IMR-90 (cell line): ENCODE data around the gene CACNA1F. TPM values are rescaled to one million over a fixed set of nuclear protein-coding genes. Genes with fewer than 3 reads are reported as not detected.

Experiments
- ATAC-seq: fragments of 200-7000 bp; cut with Tn5 transposase; 2 replicates; pipeline ENCODE4 v1.9.1; 2020; ENCODE audit warnings: low read depth, mild to moderate bottlenecking, moderate library complexity
- BruUV-seq: library from RNA; stranded (reverse); fragments of 400-500 nt; replicated peaks from 2 replicates; lab custom pipeline; 2021; lab: Mats Ljungman, UMichigan
- CTCF ChIA-PET: fragments of 300-600 bp; formaldehyde crosslinking; extraction: SDS; loops from one replicate; lab custom pipeline; 2021; ENCODE audit warnings: antibody characterized with exemption; lab: Yijun Ruan, JAX
- POLR2A ChIA-PET: fragments of 300-600 bp; sonication (Branson Sonifier 250); formaldehyde crosslinking; loops from one replicate; lab custom pipeline; 2022; ENCODE audit warnings: antibody characterized with exemption; ENCODE audit not compliant: unreplicated experiment; lab: Charles Lee
- DNase-seq: peaks from one replicate; pipeline ENCODE4 v3.0.0; 2013
- H2AFZ ChIP-seq: replicated peaks from 2 replicates; pipeline ENCODE3; 2013; ENCODE audit warnings: low read length, mild to moderate bottlenecking; ENCODE audit not compliant: poor library complexity
- H2AK5ac ChIP-seq: 2 replicates; pipeline ENCODE4 v1.6.1; 2013; ENCODE audit warnings: low read depth, low read length, inconsistent platforms
- H2AK9ac ChIP-seq: replicated peaks from 2 replicates; pipeline ENCODE3; 2013; ENCODE audit warnings: mild to moderate bottlenecking, low read depth, low read length, moderate library complexity; ENCODE audit not compliant: poor library complexity
- H2BK120ac ChIP-seq: 2 replicates; pipeline ENCODE4 v1.6.1; 2013; ENCODE audit warnings: low read depth, low read length, inconsistent platforms
- H2BK15ac ChIP-seq: 3 replicates; pipeline ENCODE4 v1.6.1; 2013; ENCODE audit warnings: low read depth, low read length, inconsistent platforms
- H2BK20ac ChIP-seq: 2 replicates; pipeline ENCODE4 v1.6.1; 2013; ENCODE audit warnings: low read depth, mild to moderate bottlenecking, inconsistent platforms, low read length, moderate library complexity
- H2BK5ac ChIP-seq: 2 replicates; pipeline ENCODE4 v1.6.1; 2013; ENCODE audit warnings: mild to moderate bottlenecking, low read depth, low read length, inconsistent platforms; ENCODE audit not compliant: poor library complexity, severe bottlenecking
- H3K14ac ChIP-seq: replicated peaks from 2 replicates; pipeline ENCODE4 v1.6.1; 2013; ENCODE audit warnings: low read depth, low read length, inconsistent platforms
- H3K18ac ChIP-seq: 2 replicates; pipeline ENCODE4 v1.6.1; 2013; ENCODE audit warnings: low read depth, low read length, control low read depth
- H3K23ac ChIP-seq: 2 replicates; pipeline ENCODE4 v1.6.1; 2013; ENCODE audit warnings: low read depth, low read length, inconsistent platforms
- H3K27ac ChIP-seq: 2 replicates; pipeline ENCODE4 v1.5.1; 2013; ENCODE audit warnings: mild to moderate bottlenecking, control low read depth, low read length; ENCODE audit not compliant: insufficient read depth
- H3K27me3 ChIP-seq: 2 replicates; pipeline ENCODE4 v1.6.1; 2013; ENCODE audit warnings: low read length; ENCODE audit not compliant: control insufficient read depth, insufficient read depth
- H3K36me3 ChIP-seq: 2 replicates; pipeline ENCODE4 v1.6.1; 2013; ENCODE audit warnings: low read length, mixed read lengths; ENCODE audit not compliant: control insufficient read depth, insufficient read depth
- H3K4ac ChIP-seq: 2 replicates; pipeline ENCODE4 v1.6.1; 2013; ENCODE audit warnings: low read depth, low read length, inconsistent platforms
- H3K4me1 ChIP-seq: 2 replicates; pipeline ENCODE4 v1.6.1; 2013; ENCODE audit warnings: low read length, mixed read lengths; ENCODE audit not compliant: control insufficient read depth, insufficient read depth
- H3K4me2 ChIP-seq: 2 replicates; pipeline ENCODE4 v1.6.1; 2013; ENCODE audit warnings: low read depth, mild to moderate bottlenecking, control low read depth, low read length, moderate library complexity
- H3K4me3 ChIP-seq: 2 replicates; pipeline ENCODE4 v1.5.1; 2013; ENCODE audit warnings: low read depth, mild to moderate bottlenecking, control low read depth, low read length, moderate library complexity; ENCODE audit not compliant: insufficient read depth
- H3K56ac ChIP-seq: 2 replicates; pipeline ENCODE4 v1.6.1; 2013; ENCODE audit warnings: low read length, inconsistent platforms; ENCODE audit not compliant: insufficient read depth; ENCODE audit errors: extremely low read depth
- H3K79me1 ChIP-seq, 2 experiments: 2 replicates each; pipeline ENCODE4 v1.6.1; 2013; ENCODE audit warnings: low read length in 2 of 2, inconsistent platforms in 1 of 2, low read depth in 1 of 2
- H3K9ac ChIP-seq: 2 replicates; pipeline ENCODE4 v1.6.1; 2013; ENCODE audit warnings: low read depth, low read length, control low read depth
- H3K9me1 ChIP-seq: 2 replicates; pipeline ENCODE4 v1.6.1; 2013; ENCODE audit warnings: low read length, inconsistent platforms; ENCODE audit not compliant: insufficient read depth
- H3K9me3 ChIP-seq: 2 replicates; pipeline ENCODE4 v1.6.1; 2013; ENCODE audit warnings: low read length; ENCODE audit not compliant: control insufficient read depth, insufficient read depth
- H4K20me1 ChIP-seq: 2 replicates; pipeline ENCODE4 v1.6.1; 2013; ENCODE audit warnings: low read length, inconsistent platforms; ENCODE audit not compliant: insufficient read depth
- H4K5ac ChIP-seq: 2 replicates; pipeline ENCODE4 v1.6.1; 2013; ENCODE audit warnings: mild to moderate bottlenecking, low read depth, low read length, control low read depth
- H4K8ac ChIP-seq, 2 experiments: 2 replicates each; pipeline ENCODE4 v1.6.1; 2013; ENCODE audit warnings: low read depth in 2 of 2, low read length in 2 of 2, control low read depth in 1 of 2, inconsistent platforms in 1 of 2
- H4K91ac ChIP-seq: 2 replicates; pipeline ENCODE4 v1.6.1; 2013; ENCODE audit warnings: low read depth, low read length, inconsistent platforms; ENCODE audit not compliant: insufficient read depth
- BHLHE40 ChIP-seq: fragments of 150-350 bp; IDR thresholded peaks from 2 replicates; pipeline ENCODE4 v1.6.1; 2016; ENCODE audit warnings: mild to moderate bottlenecking, low read depth, low read length
- CTCF ChIP-seq: conservative IDR thresholded peaks from 2 replicates; pipeline ENCODE4 v1.5.1; 2012; ENCODE audit warnings: mild to moderate bottlenecking, low read depth, low read length, improper control_type of control experiment
- ELK1 ChIP-seq: fragments of 150-350 bp; IDR thresholded peaks from 2 replicates; pipeline ENCODE4 v1.6.1; 2016; ENCODE audit warnings: low read depth, mild to moderate bottlenecking, low read length, moderate library complexity, borderline replicate concordance
- FOS ChIP-seq: fragments of 150-350 bp; IDR thresholded peaks from 2 replicates; pipeline ENCODE4 v1.6.1; 2016; ENCODE audit warnings: low read depth, low read length
- MAZ ChIP-seq: IDR thresholded peaks from 2 replicates; pipeline ENCODE4 v1.6.1; 2012; ENCODE audit warnings: low read depth, mild to moderate bottlenecking, low read length, improper control_type of control experiment, moderate library complexity, borderline replicate concordance
- MXI1 ChIP-seq: IDR thresholded peaks from 2 replicates; pipeline ENCODE4 v1.6.1; 2012; ENCODE audit warnings: low read depth, mild to moderate bottlenecking, low read length, moderate library complexity, borderline replicate concordance
- NFE2L2 ChIP-seq: fragments of 150-350 bp; IDR thresholded peaks from 2 replicates; pipeline ENCODE4 v1.6.1; 2016; ENCODE audit warnings: low read depth, mild to moderate bottlenecking, low read length
- POLR2A ChIP-seq: IDR thresholded peaks from 2 replicates; pipeline ENCODE4 v1.6.1; 2012; ENCODE audit warnings: mild to moderate bottlenecking, low read depth, low read length
- RFX5 ChIP-seq: IDR thresholded peaks from 2 replicates; pipeline ENCODE4 v1.8.0; 2012; ENCODE audit warnings: low read depth, mild to moderate bottlenecking, low read length, moderate library complexity
- SMC3 ChIP-seq: fragments of 150-350 bp; IDR thresholded peaks from 2 replicates; pipeline ENCODE4 v1.6.1; 2016; ENCODE audit warnings: low read depth, mild to moderate bottlenecking, antibody characterized with exemption, low read length, moderate library complexity
- WGBS, 2 experiments: methylation state at CpG; one replicate each; pipeline versions ENCODE4 v1.1.5 to v1.1.7; 2013; ENCODE audit warnings: missing lambda C conversion rate in 2 of 2; ENCODE audit not compliant: insufficient read length in 1 of 2; ENCODE audit errors: extremely low coverage in 2 of 2; 5-methylcytosine and 5-hydroxymethylcytosine counted together
- dilution Hi-C: fragments of 300-500 bp; cut with HindIII; formaldehyde crosslinking; loops from one replicate; pipeline ENCODE4 v1.14.3; 2018; ENCODE audit warnings: low sequenced_read_pairs; ENCODE audit not compliant: unreplicated experiment
- in situ Hi-C: fragments of 300-500 bp; cut with MboI; formaldehyde crosslinking; loops from 3 replicates; pipeline ENCODE4 v1.14.3; 2019; ENCODE audit warnings: low sequenced_read_pairs, inconsistent platforms, mixed read lengths
- intact Hi-C: fragments of 100-400 bp; cut with micrococcal nuclease; formaldehyde crosslinking; loops from 2 replicates; pipeline ENCODE4 v1.10.0; 2022
- polyA plus RNA-seq, 3 experiments: library from polyadenylated mRNA; depleted of rRNA; stranded (reverse); fragments of >200 nt; gene quantifications; 2 replicates each; pipeline ENCODE4 v1.2.3, GENCODE V29; 2012; ENCODE audit warnings: low replicate concordance in 1 of 3
- total RNA-seq: library from RNA; depleted of rRNA; stranded (reverse); fragments of >200 nt; gene quantifications from 2 replicates; pipeline ENCODE4 v1.2.3, GENCODE V29; 2012

The CACNA1F gene
- total and polyA plus RNA-seq, 2 of the 4 experiments (the other 2 are of a cell fraction), result not detected

GRCh38 chrX:49277535-49277830 lies 44.3 kb upstream of the CACNA1F start:
- in situ Hi-C loops (no loop called here), intact Hi-C loops (no loop called here), dilution Hi-C loops (no loop called here)
- H3K23ac ChIP-seq, result no peak overlapping the region
- no peak overlapping the region for H4K8ac ChIP-seq
- H2AFZ ChIP-seq, result no peak overlapping the region
- POLR2A ChIA-PET, result no interaction called here
- H3K56ac ChIP-seq, result no peak overlapping the region
- no peak overlapping the region for H3K18ac ChIP-seq
- no peak overlapping the region for H3K9ac ChIP-seq
- H3K79me1 ChIP-seq, result peaks cover 9 to 14% of the 10 kb centered on the region in 2 experiments
- H2BK120ac ChIP-seq, result no peak overlapping the region
- H3K27ac ChIP-seq, result no peak overlapping the region
- no peak overlapping the region for H2AK9ac ChIP-seq
- 0% methylated on average over 1 of the region's 3 CpGs; no CpG with 5 or more reads in 1 of the 2 experiments for WGBS, 2 experiments
- H3K4ac ChIP-seq, result no peak overlapping the region
- H3K4me2 ChIP-seq, result no peak overlapping the region
- H2BK5ac ChIP-seq, result no peak overlapping the region
- H4K20me1 ChIP-seq, result peaks cover 8% of the 10 kb centered on the region; the same call in 1 of the 2 replicates
- H3K4me3 ChIP-seq, result no peak overlapping the region
- BruUV-seq, result no TSS peak
- no peaks in the 10 kb centered on the region for H3K9me3 ChIP-seq
- peaks cover 5% of the 10 kb centered on the region; the same call in 1 of the 2 replicates for H3K9me1 ChIP-seq
- DNase-seq, result no peak
- no peak for TF ChIP-seq RFX5
- TF ChIP-seq ELK1, result no peak
- no peak for TF ChIP-seq SMC3
- no peak for TF ChIP-seq POLR2A
- no peak for TF ChIP-seq MXI1
- no peak for TF ChIP-seq FOS
- no peak for TF ChIP-seq NFE2L2
- no peak for TF ChIP-seq BHLHE40
- TF ChIP-seq CTCF, result no peak
- TF ChIP-seq MAZ, result no peak
- H3K36me3 ChIP-seq, result no peaks in the 10 kb centered on the region
- H2AK5ac ChIP-seq, result no peak overlapping the region
- H2BK15ac ChIP-seq, result no peak overlapping the region
- no peak for ATAC-seq
- no peak overlapping the region for H4K91ac ChIP-seq
- H2BK20ac ChIP-seq, result no peak overlapping the region
- no peaks in the 10 kb centered on the region for H3K27me3 ChIP-seq
- H3K4me1 ChIP-seq, result no peaks in the 10 kb centered on the region
- H4K5ac ChIP-seq, result no peak overlapping the region
- no peak overlapping the region for H3K14ac ChIP-seq
- CTCF ChIA-PET, result no interaction called here
